ENCODE measurements around the gene PRKAG2.
"Not testable (repeated sequence)": the region's sequence is repeated elsewhere in the genome, so short reads cannot be mapped to it uniquely, and the experiment has no call there.

The PRKAG2 gene

DNA sequence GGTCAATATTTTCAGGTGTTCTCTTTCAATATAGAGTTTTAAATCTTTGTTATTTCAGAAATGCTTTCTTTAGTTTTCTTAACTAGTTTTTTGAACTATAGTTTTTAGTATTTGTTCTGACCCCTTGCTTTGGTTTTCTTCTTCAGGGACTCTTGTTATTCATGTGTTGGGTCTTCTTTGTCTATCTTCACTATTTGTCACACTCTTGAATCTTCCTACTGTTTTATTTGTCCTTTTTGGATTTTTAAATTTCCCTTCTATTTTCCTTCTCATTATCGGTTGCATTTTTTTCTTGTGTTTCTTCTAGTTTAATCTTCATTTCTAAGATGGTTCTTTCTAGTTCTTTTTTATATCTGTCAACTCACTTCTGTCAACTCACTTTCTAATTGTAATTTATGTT lies 37.1 kb upstream of the PRKAG2 start:
- no peak for DNase-seq (ENCODE audit: extremely low spot score)
- TF ChIP-seq, protein P1, sequence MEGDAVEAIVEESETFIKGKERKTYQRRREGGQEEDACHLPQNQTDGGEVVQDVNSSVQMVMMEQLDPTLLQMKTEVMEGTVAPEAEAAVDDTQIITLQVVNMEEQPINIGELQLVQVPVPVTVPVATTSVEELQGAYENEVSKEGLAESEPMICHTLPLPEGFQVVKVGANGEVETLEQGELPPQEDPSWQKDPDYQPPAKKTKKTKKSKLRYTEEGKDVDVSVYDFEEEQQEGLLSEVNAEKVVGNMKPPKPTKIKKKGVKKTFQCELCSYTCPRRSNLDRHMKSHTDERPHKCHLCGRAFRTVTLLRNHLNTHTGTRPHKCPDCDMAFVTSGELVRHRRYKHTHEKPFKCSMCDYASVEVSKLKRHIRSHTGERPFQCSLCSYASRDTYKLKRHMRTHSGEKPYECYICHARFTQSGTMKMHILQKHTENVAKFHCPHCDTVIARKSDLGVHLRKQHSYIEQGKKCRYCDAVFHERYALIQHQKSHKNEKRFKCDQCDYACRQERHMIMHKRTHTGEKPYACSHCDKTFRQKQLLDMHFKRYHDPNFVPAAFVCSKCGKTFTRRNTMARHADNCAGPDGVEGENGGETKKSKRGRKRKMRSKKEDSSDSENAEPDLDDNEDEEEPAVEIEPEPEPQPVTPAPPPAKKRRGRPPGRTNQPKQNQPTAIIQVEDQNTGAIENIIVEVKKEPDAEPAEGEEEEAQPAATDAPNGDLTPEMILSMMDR (IDR thresholded peaks at IDR 0.05; ENCODE audit: control extremely low read depth, extremely low read depth, low read depth, missing control alignments) = no peak
- ChIA-PET CTCF (interaction anchor here (1.4 kb wide), 1 partner anchor 8 kb away, joined by 3 read pairs; no protein-coding TSS in a partner anchor), POLR2A (no interaction called here)

DNA sequence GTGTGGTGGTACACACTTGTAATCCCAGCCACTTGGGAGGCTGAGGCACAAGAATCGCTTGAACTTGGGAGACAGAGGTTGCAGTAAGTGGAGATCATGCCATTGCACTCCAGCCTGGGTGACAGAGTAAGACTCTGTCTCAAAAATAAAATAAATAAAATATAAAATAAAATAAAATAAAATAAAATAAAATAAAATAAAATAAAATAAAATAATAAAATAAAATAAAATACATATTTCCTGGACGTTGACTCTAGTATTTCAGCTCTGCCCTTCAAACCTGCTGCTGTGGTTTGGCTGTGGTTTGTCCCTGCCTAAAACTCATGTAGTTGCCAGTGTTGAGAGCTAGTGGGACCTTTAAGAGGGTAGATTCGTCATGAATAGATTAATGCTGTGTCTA lies 33.7 kb upstream of the PRKAG2 start:
- POLR2A ChIA-PET; CTCF ChIA-PET; DNase-seq (ENCODE audit: extremely low spot score): not testable (repeated sequence)

DNA sequence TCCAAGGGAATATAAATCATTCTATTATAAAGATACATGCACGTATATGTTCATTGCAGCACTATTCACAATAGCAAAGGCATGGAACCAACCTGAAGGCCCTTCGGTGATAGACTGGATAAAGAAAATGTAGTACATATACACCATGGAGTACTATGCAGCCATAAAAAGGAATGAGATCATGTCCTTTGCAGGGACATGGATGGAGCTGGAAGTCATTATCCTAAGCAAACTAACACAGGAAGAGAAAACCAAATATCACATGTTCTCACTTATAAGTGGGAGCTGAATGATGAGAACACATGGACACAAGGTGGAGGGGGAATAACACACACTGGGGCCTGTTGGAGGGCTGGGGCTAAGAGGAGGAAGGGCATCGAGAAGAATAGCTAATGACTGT lies 30.2 kb upstream of the PRKAG2 start:
- DNase-seq (ENCODE audit: extremely low spot score); CTCF ChIA-PET; POLR2A ChIA-PET: not testable (repeated sequence)

DNA sequence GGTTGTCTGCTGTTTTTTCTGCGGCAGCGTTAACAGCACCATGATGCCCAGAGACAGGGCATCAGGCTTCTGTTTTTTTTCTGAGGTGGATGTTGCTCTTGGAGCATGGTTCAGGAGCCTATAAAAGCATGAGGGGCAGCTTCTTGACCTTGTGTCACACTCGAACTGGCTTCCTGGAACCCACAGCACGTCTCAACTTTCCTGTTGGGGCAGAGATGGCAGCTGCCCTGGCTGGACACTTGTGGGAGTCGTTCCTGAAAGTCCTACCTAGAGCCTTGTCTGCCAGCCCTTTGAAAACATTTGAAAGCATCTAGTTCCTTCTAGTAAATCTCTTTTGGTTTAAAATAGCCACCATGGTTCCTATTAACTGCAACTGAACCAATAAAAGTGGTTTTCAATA lies 28.9 kb upstream of the PRKAG2 start:
- TF ChIP-seq, protein P1 (IDR thresholded peaks at IDR 0.05; ENCODE audit: control extremely low read depth, extremely low read depth, low read depth, missing control alignments) = no peak
- ChIA-PET POLR2A (interaction anchor here (0.7 kb wide), 1 partner anchor 29 kb away, joined by 3 read pairs; no protein-coding TSS in a partner anchor), CTCF (interaction anchor here (1.0 kb wide), 1 partner anchor 9 kb away, joined by 3 read pairs; no protein-coding TSS in a partner anchor)
- DNase-seq (ENCODE audit: extremely low spot score) = no peak

DNA sequence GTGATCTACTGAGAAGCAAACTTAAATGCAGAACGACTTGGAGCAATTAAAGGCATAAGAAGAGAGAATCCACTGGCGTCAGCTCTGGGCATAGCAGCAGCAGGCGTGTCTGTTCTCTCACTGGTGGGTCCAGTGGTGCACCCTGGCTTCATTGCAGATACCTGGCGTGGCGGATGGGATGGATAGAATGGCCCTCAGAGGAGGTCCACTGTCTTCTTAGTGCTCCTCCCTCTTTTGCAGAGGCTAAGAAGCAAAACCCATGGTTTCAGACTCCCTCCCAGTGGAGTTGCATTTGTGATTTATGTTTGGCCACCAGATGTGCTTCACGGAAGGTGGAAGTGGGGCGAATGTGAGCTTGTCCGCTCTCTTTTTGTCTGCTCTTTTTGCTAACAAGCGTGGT lies 28.4 kb upstream of the PRKAG2 start:
- CTCF ChIA-PET = interaction anchor here (1.0 kb wide), 1 partner anchor 9 kb away, joined by 3 read pairs; no protein-coding TSS in a partner anchor
- POLR2A ChIA-PET = interaction anchor here (0.7 kb wide), 1 partner anchor 29 kb away, joined by 3 read pairs; no protein-coding TSS in a partner anchor
- TF ChIP-seq, protein P1 (IDR thresholded peaks at IDR 0.05; ENCODE audit: control extremely low read depth, extremely low read depth, low read depth, missing control alignments) = no peak
- DNase-seq (ENCODE audit: extremely low spot score) = no peak

DNA sequence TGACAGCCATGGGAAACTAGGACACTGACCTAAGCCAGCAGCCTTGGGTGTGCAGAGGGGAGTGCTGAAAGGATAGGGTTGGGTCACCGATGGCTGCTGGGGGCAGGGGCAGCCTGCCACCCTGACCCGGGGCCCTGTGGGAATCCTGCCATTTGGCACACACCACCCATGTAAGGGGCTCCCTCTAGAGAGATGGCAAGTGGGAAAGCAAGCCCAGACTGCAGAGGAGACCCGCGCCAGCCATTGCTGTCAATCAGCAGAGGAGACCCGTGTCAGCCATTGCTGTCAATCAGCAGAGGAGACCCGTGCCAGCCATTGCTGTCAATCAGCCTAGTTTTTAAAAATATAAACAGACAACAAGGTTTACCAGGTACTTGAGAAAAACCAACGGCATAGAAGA lies 27.4 kb upstream of the PRKAG2 start:
- POLR2A ChIA-PET = no interaction called here
- CTCF ChIA-PET = no interaction called here
- TF ChIP-seq, protein P1 (IDR thresholded peaks at IDR 0.05; ENCODE audit: control extremely low read depth, extremely low read depth, low read depth, missing control alignments) = no peak
- no peak for DNase-seq (ENCODE audit: extremely low spot score)

DNA sequence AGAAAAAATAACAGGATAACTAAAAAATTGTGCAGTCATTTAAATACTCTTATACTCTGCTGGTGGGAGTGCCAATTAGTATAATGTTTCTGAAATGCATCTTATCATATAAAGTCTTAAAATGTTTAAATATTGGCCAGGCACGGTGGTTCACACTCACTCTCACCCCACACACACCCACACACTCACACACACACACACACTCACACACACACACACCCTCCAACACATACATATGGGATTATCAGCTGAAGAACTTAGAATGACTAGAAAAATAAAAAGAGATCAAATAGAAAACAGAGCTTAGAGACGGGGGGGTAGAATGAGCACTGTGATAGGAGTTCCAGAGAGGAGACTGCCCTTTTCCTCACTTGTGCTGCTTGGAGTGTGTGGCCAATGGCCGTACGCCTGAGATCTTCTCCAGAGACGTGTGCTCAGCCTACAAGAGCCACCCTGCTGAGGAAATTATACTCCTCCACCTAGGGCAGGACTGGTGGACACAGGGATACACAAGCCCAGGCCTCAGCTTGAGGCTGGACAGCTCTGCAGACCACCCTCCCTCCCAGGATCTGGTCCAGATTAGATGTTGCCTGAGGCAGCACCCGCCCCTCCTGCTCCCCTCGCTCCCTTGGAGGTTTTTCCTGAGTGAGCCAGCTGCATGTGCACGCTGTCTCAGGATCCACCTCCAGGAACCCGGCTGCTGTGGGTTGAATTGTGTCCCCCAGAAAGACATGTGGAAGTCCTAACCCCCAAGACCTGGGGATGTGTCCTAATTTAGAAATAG lies 26.5 kb upstream of the PRKAG2 start:
- ChIA-PET CTCF (no interaction called here), POLR2A (no interaction called here)
- TF ChIP-seq, protein P1 (IDR thresholded peaks at IDR 0.05; ENCODE audit: control extremely low read depth, extremely low read depth, low read depth, missing control alignments) = no peak
- no peak for DNase-seq (ENCODE audit: extremely low spot score)
